HEK293T (cell line): ENCODE results near the gene ZNF346.

Experiments
- CTCF ChIA-PET: fragments of 350-600 bp; formaldehyde crosslinking; extraction: SDS; loops from one replicate; lab custom pipeline; 2021; ENCODE audit warnings: antibody characterized with exemption, inconsistent platforms; lab: Yijun Ruan, JAX
- POLR2A ChIA-PET: fragments of 350-600 bp; formaldehyde crosslinking; extraction: SDS; loops from one replicate; lab custom pipeline; 2020; ENCODE audit warnings: antibody characterized with exemption, inconsistent platforms; lab: Yijun Ruan, JAX
- DNase-seq: peaks from one replicate; pipeline ENCODE4 v3.0.0; 2012; ENCODE audit warnings: mixed read lengths; ENCODE audit errors: extremely low spot score
- ARNT ChIP-seq: fragments of 450-650 bp; IDR thresholded peaks from 2 replicates; pipeline ENCODE4 v1.6.1; 2017; ENCODE audit warnings: mild to moderate bottlenecking
- BHLHE40 ChIP-seq: fragments of 450-650 bp; IDR thresholded peaks from 2 replicates; pipeline ENCODE4 v1.6.1; 2016; ENCODE audit warnings: mild to moderate bottlenecking, moderate library complexity, borderline replicate concordance
- CTBP1 ChIP-seq: fragments of 450-650 bp; IDR thresholded peaks from 2 replicates; pipeline ENCODE4 v1.6.1; 2016; ENCODE audit warnings: borderline replicate concordance
- ELF4 ChIP-seq: fragments of 450-650 bp; IDR thresholded peaks from 2 replicates; pipeline ENCODE4 v1.6.1; 2017; ENCODE audit warnings: antibody characterized with exemption
- FOXA1 ChIP-seq: fragments of 450-650 bp; IDR thresholded peaks from 2 replicates; pipeline ENCODE4 v1.6.1; 2016; ENCODE audit warnings: mild to moderate bottlenecking
- FOXK2 ChIP-seq: fragments of 450-650 bp; IDR thresholded peaks from 2 replicates; pipeline ENCODE4 v1.6.1; 2016; ENCODE audit warnings: mild to moderate bottlenecking
- FOXM1 ChIP-seq: fragments of 450-650 bp; IDR thresholded peaks from 2 replicates; pipeline ENCODE4 v1.6.1; 2017; ENCODE audit warnings: mild to moderate bottlenecking, borderline replicate concordance
- HDGF ChIP-seq: fragments of 450-650 bp; IDR thresholded peaks from 2 replicates; pipeline ENCODE4 v1.6.1; 2017; ENCODE audit warnings: antibody characterized with exemption, borderline replicate concordance
- L3MBTL2 ChIP-seq: fragments of 450-650 bp; conservative IDR thresholded peaks from 2 replicates; pipeline ENCODE4 v1.6.1; 2016; ENCODE audit warnings: mild to moderate bottlenecking
- LEF1 ChIP-seq: fragments of 450-650 bp; IDR thresholded peaks from 2 replicates; pipeline ENCODE4 v1.6.1; 2017; ENCODE audit warnings: mild to moderate bottlenecking, borderline replicate concordance
- NFRKB ChIP-seq: fragments of 450-650 bp; IDR thresholded peaks from 2 replicates; pipeline ENCODE4 v1.6.1; 2016; ENCODE audit warnings: mild to moderate bottlenecking, moderate library complexity
- SP1 ChIP-seq: fragments of 450-650 bp; IDR thresholded peaks from 2 replicates; pipeline ENCODE4 v1.6.1; 2017
- SUZ12 ChIP-seq: fragments of 450-650 bp; IDR thresholded peaks from 2 replicates; pipeline ENCODE4 v1.6.1; 2016; ENCODE audit warnings: mild to moderate bottlenecking
- TARDBP ChIP-seq: fragments of 450-650 bp; IDR thresholded peaks from 2 replicates; pipeline ENCODE4 v1.6.1; 2016
- ZNF384 ChIP-seq: fragments of 450-650 bp; IDR thresholded peaks from 2 replicates; pipeline ENCODE4 v1.6.1; 2016
- TF ChIP-seq, protein P1 (sequence below): fragments of 450-650 bp; IDR thresholded peaks from 2 replicates; pipeline ENCODE4 v1.6.1; 2016

ZNF346 gene

DNA sequence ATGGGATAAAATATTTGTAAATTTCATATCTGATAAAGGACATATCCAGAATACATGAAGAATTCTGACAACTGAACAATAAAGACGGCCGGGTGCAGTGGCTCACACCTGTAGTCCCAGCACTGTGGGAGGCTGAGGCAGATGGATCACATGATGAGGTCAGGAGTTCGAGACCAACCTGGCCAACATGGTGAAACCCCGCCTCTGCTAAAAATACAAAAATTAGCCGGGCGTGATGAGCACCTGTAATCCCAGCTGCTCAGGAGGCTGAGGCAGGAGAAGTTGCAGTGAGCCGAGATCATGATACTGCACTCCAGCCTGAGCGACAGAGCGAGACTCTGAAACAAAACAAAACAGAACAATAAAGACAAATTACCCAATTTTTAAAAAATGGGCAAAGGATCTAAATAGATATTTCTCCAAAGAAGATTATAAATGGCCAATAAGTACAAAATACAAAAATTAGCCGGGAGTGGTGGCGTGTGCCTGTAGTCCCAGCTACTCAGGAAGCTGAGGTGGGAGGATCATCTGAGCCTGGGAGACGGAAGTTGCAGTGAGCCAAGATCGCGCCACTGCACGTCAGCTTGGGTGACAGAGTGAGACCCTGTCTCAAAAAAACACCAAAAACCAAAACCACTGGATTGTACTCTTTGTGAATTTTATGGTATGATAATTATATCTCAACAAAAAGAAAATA lies 101.4 kb downstream of the ZNF346 start:
- ChIA-PET POLR2A (interaction anchor here (1.2 kb wide), 1 partner anchor 12 kb away, joined by 5 read pairs; no protein-coding TSS in a partner anchor), CTCF (no interaction called here)
- no peak for TF ChIP-seq FOXM1
- no peak for TF ChIP-seq ARNT
- TF ChIP-seq ELF4, result no peak
- TF ChIP-seq FOXA1, result no peak
- no peak for TF ChIP-seq LEF1
- no peak for TF ChIP-seq L3MBTL2
- TF ChIP-seq SP1, result no peak
- TF ChIP-seq HDGF, result no peak
- no peak for TF ChIP-seq TARDBP
- TF ChIP-seq NFRKB, result no peak
- no peak for TF ChIP-seq BHLHE40
- TF ChIP-seq, protein P1, sequence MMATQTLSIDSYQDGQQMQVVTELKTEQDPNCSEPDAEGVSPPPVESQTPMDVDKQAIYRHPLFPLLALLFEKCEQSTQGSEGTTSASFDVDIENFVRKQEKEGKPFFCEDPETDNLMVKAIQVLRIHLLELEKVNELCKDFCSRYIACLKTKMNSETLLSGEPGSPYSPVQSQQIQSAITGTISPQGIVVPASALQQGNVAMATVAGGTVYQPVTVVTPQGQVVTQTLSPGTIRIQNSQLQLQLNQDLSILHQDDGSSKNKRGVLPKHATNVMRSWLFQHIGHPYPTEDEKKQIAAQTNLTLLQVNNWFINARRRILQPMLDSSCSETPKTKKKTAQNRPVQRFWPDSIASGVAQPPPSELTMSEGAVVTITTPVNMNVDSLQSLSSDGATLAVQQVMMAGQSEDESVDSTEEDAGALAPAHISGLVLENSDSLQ, result no peak
- DNase-seq, result no peak

- POLR2A ChIA-PET, result interaction anchor here (1.2 kb wide), 1 partner anchor 12 kb away, joined by 5 read pairs; no protein-coding TSS in a partner anchor
- CTCF ChIA-PET, result no interaction called here
- TF ChIP-seq SUZ12 (no peak), FOXM1 (no peak)
- TF ChIP-seq, protein P1, result peak; percentile 57
- DNase-seq, result no peak
Observed at GRCh38 chr5:177124486-177124991, 102.0 kb downstream of the ZNF346 start.

- no peak for DNase-seq
- POLR2A ChIA-PET, result no interaction called here
- no peak for TF ChIP-seq ELF4
- no peak for TF ChIP-seq ZNF384
- TF ChIP-seq L3MBTL2, result no peak
- TF ChIP-seq FOXA1, result no peak
- TF ChIP-seq, protein P1, result no peak
- no peak for TF ChIP-seq CTBP1
- TF ChIP-seq FOXK2, result no peak
- TF ChIP-seq BHLHE40, result no peak
- no peak for TF ChIP-seq TARDBP
- TF ChIP-seq SP1, result no peak
- no peak for TF ChIP-seq SUZ12
- TF ChIP-seq HDGF, result no peak
- no peak for TF ChIP-seq FOXM1
- no peak for TF ChIP-seq ARNT
- no peak for TF ChIP-seq NFRKB
- no peak for TF ChIP-seq LEF1
- CTCF ChIA-PET, result interaction anchor here (1.3 to 1.8 kb wide), 2 partner anchors 9 to 15 kb away, joined by 3 to 12 read pairs; no protein-coding TSS in a partner anchor
Observed at GRCh38 chr5:177126771-177127170, 104.3 kb downstream of the ZNF346 start.

- ChIA-PET CTCF (interaction anchor here (0.6 to 1.1 kb wide), 5 partner anchors 15 to 468 kb away, joined by 3 to 7 read pairs (median 3); no protein-coding TSS in a partner anchor), POLR2A (no interaction called here)
- no peak for DNase-seq
- TF ChIP-seq L3MBTL2, result no peak
- TF ChIP-seq FOXK2, result no peak
Observed at GRCh38 chr5:177128551-177128981, 106.1 kb downstream of the ZNF346 start.

DNA sequence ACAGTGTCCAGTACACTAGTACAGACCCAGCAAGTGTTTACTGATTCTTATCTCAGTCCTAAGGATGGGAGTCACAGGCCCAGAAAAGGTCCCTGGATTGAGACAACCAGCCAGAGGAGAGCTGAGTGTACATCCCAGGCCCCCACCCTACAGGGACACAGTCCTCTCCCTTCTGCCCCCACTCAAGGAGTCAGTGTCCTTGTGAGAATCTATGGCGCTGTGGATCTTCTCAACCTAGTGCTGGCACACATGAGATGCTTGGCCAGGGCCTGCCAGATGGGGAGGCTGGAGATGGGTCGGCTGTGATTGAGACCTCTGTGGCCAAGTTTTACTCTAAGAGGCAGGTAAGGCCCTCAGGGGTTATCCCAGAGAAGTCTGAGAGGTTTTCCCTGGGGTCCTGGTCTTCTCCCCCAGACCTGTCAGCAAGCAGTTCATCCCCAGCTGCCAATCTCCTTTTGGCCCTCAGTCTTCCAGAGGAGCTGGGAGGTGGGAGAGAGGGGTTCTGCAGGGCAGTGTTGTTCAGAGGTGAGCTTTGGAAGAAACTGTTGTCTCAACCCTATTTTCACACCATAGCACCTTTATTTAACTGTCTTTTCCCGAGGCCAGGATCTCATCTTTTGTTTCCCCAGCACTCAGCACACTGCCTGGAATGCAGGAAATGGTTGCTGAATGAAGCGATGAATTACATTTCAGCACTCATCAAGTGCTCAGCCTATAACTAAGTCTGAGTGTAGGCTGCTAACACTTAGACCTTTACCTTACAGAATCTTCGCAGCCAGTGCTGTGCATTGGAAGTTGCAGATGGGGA lies 107.9 kb downstream of the ZNF346 start:
- ChIA-PET CTCF (no interaction called here), POLR2A (no interaction called here)
- no peak for DNase-seq
- TF ChIP-seq FOXK2 (no peak), ARNT (no peak), ELF4 (no peak), BHLHE40 (no peak), NFRKB (no peak), LEF1 (no peak)
- TF ChIP-seq, protein P1, result no peak
